ENCODE data around the gene ADGRL3. TPM values are rescaled to one million over a fixed set of nuclear protein-coding genes. Genes with fewer than 3 reads are reported as not detected.

ADGRL3 gene
- polyA plus RNA-seq, 1 experiment: 0.01 TPM

DNA sequence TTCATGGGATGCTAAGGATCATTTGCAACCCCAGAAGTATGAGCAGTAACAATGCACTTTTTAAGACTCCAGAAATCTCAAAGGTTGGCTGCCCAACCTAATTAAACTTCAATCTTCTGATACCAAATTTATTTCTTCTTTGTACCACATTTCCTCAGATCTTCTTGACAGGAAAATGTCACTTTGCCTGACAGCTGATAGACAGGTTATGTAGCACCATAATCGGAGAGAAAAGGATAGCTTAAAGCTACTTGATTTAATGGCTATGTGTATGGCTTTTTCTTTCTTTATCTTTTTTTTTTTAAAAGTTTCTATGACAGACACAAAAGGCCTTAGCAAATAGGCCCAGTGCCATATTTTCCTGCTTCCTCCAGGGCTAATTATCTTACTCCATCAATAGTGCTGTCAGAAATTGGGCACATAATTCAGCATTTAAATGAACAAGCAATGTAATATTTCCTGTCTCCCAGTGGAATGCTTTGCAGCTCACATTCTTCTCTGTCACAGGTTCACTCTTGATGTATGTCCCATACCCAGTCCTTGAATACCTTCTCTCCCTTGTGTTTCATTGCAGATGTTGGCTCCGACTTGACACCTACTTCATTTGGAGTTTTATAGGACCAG, 795.7 kb downstream of the ADGRL3 start:
- TF ChIP-seq CTCF (IDR thresholded peaks at IDR 0.05; ENCODE audit: insufficient read depth, low read depth, low read length): no peak
- Histone ChIP-seq H3K36me3 (ENCODE audit: control insufficient read depth, insufficient read depth, low read length) (no peaks in the 10 kb centered on the region), H3K4me3 (ENCODE audit: low read depth, low read length) (no peak overlapping the region), H3K27me3 (ENCODE audit: control insufficient read depth, insufficient read depth, low read length) (no peaks in the 10 kb centered on the region)
- ChIA-PET CTCF (no interaction called here), POLR2A (no interaction called here)
- DNase-seq (ENCODE audit: low read depth): no peak

DNA sequence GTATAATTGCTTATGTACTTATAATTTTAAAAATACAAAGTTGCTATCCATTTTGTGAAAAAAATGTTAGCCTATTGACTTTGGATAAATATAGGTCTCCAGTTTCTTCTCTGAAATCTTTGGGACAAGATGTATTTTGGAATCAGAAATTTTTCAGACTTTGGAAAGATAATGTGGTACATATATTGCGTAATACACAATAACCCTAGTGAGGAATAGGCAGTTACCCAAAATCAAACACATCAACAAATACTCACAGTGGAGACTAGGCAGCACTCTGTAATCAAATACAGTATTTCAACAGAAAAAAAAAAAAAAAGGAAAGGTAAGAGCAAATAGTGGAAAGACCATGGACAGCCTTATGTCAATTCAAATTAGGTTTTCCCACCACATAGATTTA, 796.8 kb downstream of the ADGRL3 start:
- POLR2A ChIA-PET: no interaction called here
- DNase-seq (ENCODE audit: low read depth): no peak
- H3K4me3 ChIP-seq (ENCODE audit: low read depth, low read length): no peak overlapping the region
- TF ChIP-seq CTCF (IDR thresholded peaks at IDR 0.05; ENCODE audit: insufficient read depth, low read depth, low read length): no peak
- no peaks in the 10 kb centered on the region for H3K36me3 ChIP-seq (ENCODE audit: control insufficient read depth, insufficient read depth, low read length)
- H3K27me3 ChIP-seq (ENCODE audit: control insufficient read depth, insufficient read depth, low read length): no peaks in the 10 kb centered on the region
- CTCF ChIA-PET: no interaction called here

- DNase-seq (ENCODE audit: low read depth): no peak
- ChIA-PET CTCF (interaction anchor here (1.0 kb wide), 1 partner anchor 29 kb away, joined by 3 read pairs; no protein-coding TSS in a partner anchor), POLR2A (no interaction called here)
- TF ChIP-seq CTCF (IDR thresholded peaks at IDR 0.05; ENCODE audit: insufficient read depth, low read depth, low read length): no peak
- H3K4me3 ChIP-seq (ENCODE audit: low read depth, low read length): no peak overlapping the region
- H3K36me3 ChIP-seq (ENCODE audit: control insufficient read depth, insufficient read depth, low read length): no peaks in the 10 kb centered on the region
- no peaks in the 10 kb centered on the region for H3K27me3 ChIP-seq (ENCODE audit: control insufficient read depth, insufficient read depth, low read length)
Measured at GRCh38 chr4:61997831-61998230, 797.7 kb downstream of the ADGRL3 start.

GRCh38 chr4:62003695-62004094, 803.6 kb downstream of the ADGRL3 start:
- no peaks in the 10 kb centered on the region for H3K36me3 ChIP-seq (ENCODE audit: control insufficient read depth, insufficient read depth, low read length)
- POLR2A ChIA-PET: no interaction called here
- CTCF ChIA-PET: no interaction called here
- H3K4me3 ChIP-seq (ENCODE audit: low read depth, low read length): no peak overlapping the region
- TF ChIP-seq CTCF (IDR thresholded peaks at IDR 0.05; ENCODE audit: insufficient read depth, low read depth, low read length): no peak
- no peak for DNase-seq (ENCODE audit: low read depth)
- no peaks in the 10 kb centered on the region for H3K27me3 ChIP-seq (ENCODE audit: control insufficient read depth, insufficient read depth, low read length)

GRCh38 chr4:62004881-62005280, 804.8 kb downstream of the ADGRL3 start:
- H3K27me3 ChIP-seq (ENCODE audit: control insufficient read depth, insufficient read depth, low read length): no peaks in the 10 kb centered on the region
- no peak overlapping the region for H3K4me3 ChIP-seq (ENCODE audit: low read depth, low read length)
- no peak for TF ChIP-seq CTCF (IDR thresholded peaks at IDR 0.05; ENCODE audit: insufficient read depth, low read depth, low read length)
- POLR2A ChIA-PET: no interaction called here
- DNase-seq (ENCODE audit: low read depth): no peak
- CTCF ChIA-PET: no interaction called here
- no peaks in the 10 kb centered on the region for H3K36me3 ChIP-seq (ENCODE audit: control insufficient read depth, insufficient read depth, low read length)
